GM19455 (cell line): ENCODE measurements around the gene USP37.

Source experiments
- ATAC-seq: cut with Tn5 transposase; IDR thresholded peaks from one replicate; pipeline ENCODE4 v1.9.1; 2021; ENCODE audit not compliant: unreplicated experiment

USP37 gene

GRCh38 chr2:218434456-218434855 is 133.7 kb downstream of the USP37 start:
- no peak for ATAC-seq

GRCh38 chr2:218432676-218433365 is 135.3 kb downstream of the USP37 start:
- no peak for ATAC-seq

GRCh38 chr2:218431878-218432277 is 136.3 kb downstream of the USP37 start:
- no peak for ATAC-seq

GRCh38 chr2:218430721-218431120 is 137.4 kb downstream of the USP37 start:
- no peak for ATAC-seq

GRCh38 chr2:218429911-218430692 is 138.0 kb downstream of the USP37 start:
- ATAC-seq: no peak

GRCh38 chr2:218428846-218429558 is 139.1 kb downstream of the USP37 start:
- ATAC-seq: no peak

- ATAC-seq: no peak
Observed at GRCh38 chr2:218427741-218428140, 140.4 kb downstream of the USP37 start.

GRCh38 chr2:218425531-218425930 is 142.6 kb downstream of the USP37 start:
- no peak for ATAC-seq

GRCh38 chr2:218423584-218423983 is 144.6 kb downstream of the USP37 start:
- no peak for ATAC-seq

- ATAC-seq: no peak
Observed at GRCh38 chr2:218422403-218423086, 145.6 kb downstream of the USP37 start.

GRCh38 chr2:218421027-218421426 is 147.1 kb downstream of the USP37 start:
- ATAC-seq: no peak

GRCh38 chr2:218419630-218420216 is 148.4 kb downstream of the USP37 start:
- no peak for ATAC-seq

GRCh38 chr2:218418717-218419458 is 149.3 kb downstream of the USP37 start, which contains the start of gene VIL1:
VIL1 (plus strand) TSS chr2:218419123; CDS start chr2:218423779, 4,656 bp downstream.
- ATAC-seq: no peak

- ATAC-seq: no peak
Observed at GRCh38 chr2:218418321-218418716, 149.8 kb downstream of the USP37 start.

- no peak for ATAC-seq
Observed at GRCh38 chr2:218407717-218408116, 160.4 kb downstream of the USP37 start.

- ATAC-seq: peak; percentile 4
Observed at GRCh38 chr2:218406949-218407618, 161.1 kb downstream of the USP37 start.

- peak; percentile 79 for ATAC-seq
Observed at GRCh38 chr2:218406209-218406948, 161.8 kb downstream of the USP37 start.

- ATAC-seq: peak; percentile 27
Observed at GRCh38 chr2:218405746-218406208, 162.4 kb downstream of the USP37 start.
